Measurements from ENCODE around the gene NUDT4B.
"Not testable (repeated sequence)": the region's sequence is repeated elsewhere in the genome, so short reads cannot be mapped to it uniquely, and the experiment has no call there.

The NUDT4B gene

DNA sequence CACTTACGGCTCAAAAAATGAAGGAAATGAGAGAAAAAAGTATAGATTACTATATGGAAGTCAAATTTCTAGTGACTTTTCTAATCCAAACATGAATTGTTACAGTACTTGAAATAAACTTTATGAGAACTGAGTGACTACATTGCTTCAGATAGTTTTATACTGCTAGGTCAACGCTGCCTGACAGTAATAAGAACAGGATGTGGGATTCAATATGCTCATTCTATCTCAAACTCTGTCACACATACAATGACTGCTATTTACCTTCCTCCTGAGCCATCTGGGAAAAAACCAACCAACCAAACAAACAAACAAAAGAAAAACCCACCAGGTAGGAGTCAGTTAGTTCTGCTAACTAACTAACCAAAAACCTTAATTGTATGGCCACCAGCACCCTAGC is 20.0 kb downstream of the NUDT4B start:
- H3K4me3 ChIP-seq (ENCODE audit: low read depth, low read length); H3K4me1 ChIP-seq (ENCODE audit: control insufficient read depth, insufficient read depth, low read length); H3K27ac ChIP-seq (ENCODE audit: extremely low read depth, low read depth, low read length); CTCF ChIA-PET; POLR2A ChIA-PET; H3K9me3 ChIP-seq (ENCODE audit: control insufficient read depth, insufficient read depth, low read depth, low read length); H3K36me3 ChIP-seq (ENCODE audit: control insufficient read depth in 2 of 2, insufficient read depth in 1 of 2, low read length in 2 of 2): not testable (repeated sequence)

DNA sequence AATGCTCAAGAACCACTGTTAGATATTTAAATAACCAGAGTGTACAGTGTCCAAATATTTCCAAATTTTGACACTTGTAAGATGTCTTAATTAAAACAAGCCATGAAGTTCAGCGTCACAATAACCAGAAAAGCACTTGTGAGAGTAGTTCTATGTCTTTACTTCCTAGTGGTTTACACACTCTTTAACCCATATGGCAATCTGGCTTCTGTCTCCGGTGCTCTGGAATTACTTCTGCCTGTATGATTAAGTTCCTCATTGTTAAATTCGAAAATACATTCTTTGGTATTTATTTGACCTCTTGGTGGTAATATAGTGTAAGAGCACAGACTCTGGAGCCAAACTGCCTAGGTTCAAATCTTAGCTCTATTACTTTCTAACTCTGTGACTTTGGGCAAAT is 20.9 kb downstream of the NUDT4B start:
- H3K36me3 ChIP-seq (ENCODE audit: control insufficient read depth in 2 of 2, insufficient read depth in 1 of 2, low read length in 2 of 2); H3K9me3 ChIP-seq (ENCODE audit: control insufficient read depth, insufficient read depth, low read depth, low read length); H3K4me3 ChIP-seq (ENCODE audit: low read depth, low read length); CTCF ChIA-PET; H3K4me1 ChIP-seq (ENCODE audit: control insufficient read depth, insufficient read depth, low read length); H3K27ac ChIP-seq (ENCODE audit: extremely low read depth, low read depth, low read length); POLR2A ChIA-PET: not testable (repeated sequence)

DNA sequence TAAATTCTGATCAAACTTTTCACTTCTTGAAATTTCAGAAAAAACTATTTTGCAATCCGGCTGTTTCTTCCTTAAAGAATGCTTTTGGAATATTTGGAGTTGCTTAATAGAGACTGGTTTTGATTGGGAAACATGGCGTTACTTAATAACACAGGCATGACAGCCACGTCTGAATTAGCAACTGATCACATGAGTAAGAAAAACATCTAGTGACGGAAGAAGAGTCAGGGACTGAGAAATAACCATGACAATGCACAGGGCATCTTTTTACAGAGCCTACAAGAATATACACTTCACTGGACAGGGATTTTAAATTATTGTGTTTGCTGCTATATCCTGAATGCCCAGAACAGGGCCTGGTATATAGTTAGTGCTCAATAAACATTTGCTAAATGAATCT is 25.1 kb downstream of the NUDT4B start:
- POLR2A ChIA-PET; H3K27ac ChIP-seq (ENCODE audit: extremely low read depth, low read depth, low read length); H3K9me3 ChIP-seq (ENCODE audit: control insufficient read depth, insufficient read depth, low read depth, low read length); H3K36me3 ChIP-seq (ENCODE audit: control insufficient read depth in 2 of 2, insufficient read depth in 1 of 2, low read length in 2 of 2); H3K4me1 ChIP-seq (ENCODE audit: control insufficient read depth, insufficient read depth, low read length); H3K4me3 ChIP-seq (ENCODE audit: low read depth, low read length); CTCF ChIA-PET: not testable (repeated sequence)

DNA sequence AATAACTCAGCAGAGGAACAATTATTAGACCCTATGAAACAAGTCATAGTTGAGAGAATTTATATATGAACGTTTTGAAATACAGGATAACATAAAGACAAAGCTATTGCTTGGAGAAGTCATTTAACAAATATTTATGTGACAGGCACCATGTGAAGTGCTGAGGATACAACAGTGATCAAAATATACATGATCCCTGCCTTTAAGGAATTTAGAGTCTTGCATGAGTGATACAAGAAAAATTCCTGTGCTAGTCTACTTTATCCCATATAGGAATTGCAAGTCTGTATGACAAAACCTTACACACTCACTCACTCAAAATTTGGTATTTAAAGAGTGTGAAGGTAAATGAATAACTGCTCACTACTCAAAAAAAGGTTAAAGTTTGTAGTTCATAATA is 25.5 kb downstream of the NUDT4B start:
- POLR2A ChIA-PET; H3K4me3 ChIP-seq (ENCODE audit: low read depth, low read length); CTCF ChIA-PET; H3K27ac ChIP-seq (ENCODE audit: extremely low read depth, low read depth, low read length); H3K9me3 ChIP-seq (ENCODE audit: control insufficient read depth, insufficient read depth, low read depth, low read length); H3K4me1 ChIP-seq (ENCODE audit: control insufficient read depth, insufficient read depth, low read length); H3K36me3 ChIP-seq (ENCODE audit: control insufficient read depth in 2 of 2, insufficient read depth in 1 of 2, low read length in 2 of 2): not testable (repeated sequence)

DNA sequence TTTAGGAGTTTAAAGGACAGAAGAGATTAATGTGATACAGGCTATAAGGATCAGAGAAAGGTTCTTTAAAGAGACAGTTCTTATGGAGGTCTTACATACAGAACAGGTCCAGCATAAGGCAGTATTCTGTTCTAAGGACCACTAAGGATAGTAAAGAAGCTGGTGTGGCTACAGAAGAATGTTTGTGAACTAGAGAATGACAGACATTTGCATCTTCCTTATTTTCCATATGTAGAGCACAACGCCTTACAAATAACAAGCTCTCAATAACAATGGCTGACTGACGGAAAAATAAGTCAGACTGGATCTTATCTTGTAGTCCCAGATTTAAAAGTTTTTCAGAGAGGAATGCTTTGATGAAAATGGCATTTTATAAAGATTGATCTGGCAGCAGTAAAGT is 26.7 kb downstream of the NUDT4B start:
- H3K4me3 ChIP-seq (ENCODE audit: low read depth, low read length); H3K9me3 ChIP-seq (ENCODE audit: control insufficient read depth, insufficient read depth, low read depth, low read length); H3K36me3 ChIP-seq (ENCODE audit: control insufficient read depth in 2 of 2, insufficient read depth in 1 of 2, low read length in 2 of 2); POLR2A ChIA-PET; H3K27ac ChIP-seq (ENCODE audit: extremely low read depth, low read depth, low read length); CTCF ChIA-PET; H3K4me1 ChIP-seq (ENCODE audit: control insufficient read depth, insufficient read depth, low read length): not testable (repeated sequence)

DNA sequence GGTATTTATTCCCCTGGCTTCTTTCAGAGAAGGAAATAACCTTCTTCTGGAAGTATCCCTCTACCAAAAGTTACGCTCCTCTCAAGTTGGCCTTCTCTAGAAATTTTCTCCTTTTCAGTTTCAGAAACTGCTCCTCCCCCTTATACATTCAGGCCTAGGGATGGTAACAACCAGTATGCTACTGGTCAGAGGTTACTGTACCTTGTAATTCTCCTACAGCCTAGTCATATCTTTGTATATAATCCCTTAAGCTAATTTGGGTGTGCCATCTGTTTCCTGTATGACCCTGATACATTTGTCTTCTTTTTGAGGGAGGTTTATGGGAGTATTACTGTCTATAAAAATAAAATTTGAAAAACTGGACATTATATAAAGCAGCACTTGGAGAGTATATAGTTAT is 29.1 kb downstream of the NUDT4B start:
- POLR2A ChIA-PET; H3K4me3 ChIP-seq (ENCODE audit: low read depth, low read length); H3K27ac ChIP-seq (ENCODE audit: extremely low read depth, low read depth, low read length); H3K9me3 ChIP-seq (ENCODE audit: control insufficient read depth, insufficient read depth, low read depth, low read length); CTCF ChIA-PET; H3K36me3 ChIP-seq (ENCODE audit: control insufficient read depth in 2 of 2, insufficient read depth in 1 of 2, low read length in 2 of 2); H3K4me1 ChIP-seq (ENCODE audit: control insufficient read depth, insufficient read depth, low read length): not testable (repeated sequence)

DNA sequence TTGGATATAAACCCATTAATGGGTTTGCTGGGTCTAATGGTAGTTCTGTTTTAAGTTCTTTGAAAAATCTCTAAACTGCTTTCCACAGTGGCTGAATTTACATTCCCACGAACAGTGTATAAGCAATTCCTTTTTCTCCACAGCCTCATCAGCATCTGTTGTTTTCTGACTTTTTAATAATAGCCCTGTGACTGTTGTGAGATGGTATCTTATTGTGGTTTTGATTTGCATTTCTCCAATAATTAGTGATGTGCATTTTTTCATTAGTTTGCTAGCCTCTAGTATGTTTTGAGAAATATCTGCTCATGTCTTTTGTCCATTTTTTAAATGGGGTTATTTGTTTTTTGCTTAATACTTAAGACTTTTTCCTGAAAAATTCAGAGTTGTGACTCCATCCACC is 31.8 kb downstream of the NUDT4B start:
- CTCF ChIA-PET; POLR2A ChIA-PET; H3K36me3 ChIP-seq (ENCODE audit: control insufficient read depth in 2 of 2, insufficient read depth in 1 of 2, low read length in 2 of 2); H3K9me3 ChIP-seq (ENCODE audit: control insufficient read depth, insufficient read depth, low read depth, low read length); H3K4me3 ChIP-seq (ENCODE audit: low read depth, low read length); H3K27ac ChIP-seq (ENCODE audit: extremely low read depth, low read depth, low read length); H3K4me1 ChIP-seq (ENCODE audit: control insufficient read depth, insufficient read depth, low read length): not testable (repeated sequence)

DNA sequence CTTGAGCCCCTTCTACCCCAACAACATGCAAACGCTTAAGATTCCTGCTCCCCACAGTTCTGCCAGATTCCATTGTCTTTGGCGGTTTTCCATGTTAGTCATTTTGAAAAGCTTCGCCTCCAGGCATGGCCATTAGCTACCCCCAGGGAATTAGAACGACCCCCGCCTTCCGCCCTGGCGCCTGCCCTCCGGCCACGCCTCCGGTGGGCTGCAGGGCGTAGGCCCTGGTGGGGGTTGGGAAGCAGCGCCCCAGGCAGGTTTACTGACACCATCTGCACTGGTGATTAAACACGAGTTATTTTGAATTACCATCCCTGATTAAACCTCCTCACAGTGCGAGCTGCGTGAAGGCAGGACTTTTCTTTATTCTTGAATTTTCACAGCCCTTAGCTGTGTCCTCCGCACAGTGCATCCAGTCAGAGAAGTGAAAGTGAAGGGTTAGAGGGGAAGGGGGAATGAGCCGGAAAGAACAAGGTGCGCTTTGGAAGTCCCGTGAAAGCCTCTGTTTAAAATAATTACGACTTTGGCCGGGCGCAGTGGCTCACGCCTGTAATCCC is 43.0 kb downstream of the NUDT4B start:
- H3K27ac ChIP-seq (ENCODE audit: extremely low read depth, low read depth, low read length); H3K4me1 ChIP-seq (ENCODE audit: control insufficient read depth, insufficient read depth, low read length); POLR2A ChIA-PET; H3K36me3 ChIP-seq (ENCODE audit: control insufficient read depth in 2 of 2, insufficient read depth in 1 of 2, low read length in 2 of 2); CTCF ChIA-PET; H3K9me3 ChIP-seq (ENCODE audit: control insufficient read depth, insufficient read depth, low read depth, low read length); H3K4me3 ChIP-seq (ENCODE audit: low read depth, low read length): not testable (repeated sequence)

DNA sequence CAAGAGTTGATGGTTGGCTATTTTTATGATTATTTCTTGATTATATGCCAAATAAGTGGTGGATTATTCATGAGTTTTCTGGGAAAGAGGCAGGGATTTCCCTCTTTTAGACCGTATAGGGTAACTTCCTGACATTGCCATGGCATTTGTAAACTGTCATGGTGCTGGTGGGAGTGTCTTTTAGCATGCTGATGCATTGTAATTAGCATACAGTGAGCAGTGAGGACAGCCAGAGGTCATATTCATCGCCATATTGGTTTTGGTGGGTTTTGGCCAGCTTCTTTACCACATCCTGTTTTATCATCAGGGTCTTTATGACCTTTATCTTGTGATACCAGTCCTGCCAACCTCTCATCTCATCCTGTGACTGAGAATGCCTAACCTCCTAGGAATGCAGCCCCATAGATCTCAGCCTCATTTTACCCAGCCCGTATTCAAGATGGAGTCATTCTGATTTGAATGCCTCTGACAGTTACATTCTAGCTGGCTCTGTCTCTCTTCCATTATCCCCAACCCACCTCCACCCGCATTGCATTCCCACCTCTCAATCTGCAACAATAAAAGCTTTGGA is 45.3 kb downstream of the NUDT4B start:
- H3K27ac ChIP-seq (ENCODE audit: extremely low read depth, low read depth, low read length); POLR2A ChIA-PET; CTCF ChIA-PET; H3K4me3 ChIP-seq (ENCODE audit: low read depth, low read length); H3K9me3 ChIP-seq (ENCODE audit: control insufficient read depth, insufficient read depth, low read depth, low read length); H3K36me3 ChIP-seq (ENCODE audit: control insufficient read depth in 2 of 2, insufficient read depth in 1 of 2, low read length in 2 of 2); H3K4me1 ChIP-seq (ENCODE audit: control insufficient read depth, insufficient read depth, low read length): not testable (repeated sequence)

All from HEK293 (cell line).